ENCODE data around the gene TCF7. TPM values are rescaled to one million over a fixed set of nuclear protein-coding genes. Genes with fewer than 3 reads are reported as not detected.
A peak's percentile ranks its signal among the peaks of the same experiment; 100 is the strongest.

Gene TCF7
- total RNA-seq, 8 experiments from 2014 or later, result 2.2 to 20.9 (median 5.3) TPM

DNA sequence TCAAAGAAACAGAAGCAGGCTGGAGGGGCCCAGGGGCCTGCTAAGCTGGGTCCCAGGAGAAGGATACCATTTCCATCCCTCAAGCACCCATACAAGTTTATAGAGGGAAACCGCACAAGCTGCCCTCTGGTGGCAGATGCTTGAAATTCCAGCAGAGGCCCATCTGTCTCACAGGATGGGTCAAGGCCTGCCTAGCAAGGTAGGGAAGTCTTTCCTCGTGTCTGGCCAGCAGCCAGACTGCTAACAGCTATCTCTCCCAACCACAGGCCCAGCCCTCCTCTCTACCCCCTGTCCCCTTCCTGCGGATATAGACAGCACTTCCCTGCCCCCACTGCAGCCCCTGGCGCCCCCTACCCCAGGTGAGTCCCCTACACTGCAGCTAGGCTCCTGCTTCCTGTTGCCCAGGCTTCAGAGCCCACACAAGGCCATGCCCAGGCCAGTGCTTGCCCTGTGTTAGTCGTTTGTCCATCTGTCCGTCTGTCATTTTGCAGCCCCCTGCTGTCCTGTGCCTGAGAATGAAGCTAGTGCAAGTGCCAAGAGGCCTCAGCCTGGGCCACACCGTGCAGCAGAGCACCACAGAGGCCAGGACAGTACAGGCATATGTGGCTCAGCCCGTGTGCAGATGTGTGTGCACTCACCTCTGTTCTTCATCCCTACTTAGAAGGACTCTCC lies 26.2 kb downstream of the TCF7 start:
- Histone ChIP-seq H3K4me1 (replicated peaks in 1 of 2) (no peaks in the 10 kb centered on the region), H3K27ac (no peak overlapping the region), H3K4me3 (no peak overlapping the region)
- in situ Hi-C loops (cut with MboI; ENCODE audit: low pct_unique_long_range_greater_than_20kb in 2 of 9, low sequenced_read_pairs in 9 of 9, unreplicated experiment in 9 of 9), result loop anchor here in 5 of 9 experiments (10.0 to 25.0 kb wide), 2 partner anchors 103 to 106 kb away; no protein-coding TSS in a partner anchor
- peak; percentile 53 to 85 (median 65) for ATAC-seq (replicated peaks in 6 of 8)
- WGBS, 10 experiments, result 0% methylated on average over 1 of the region's 8 CpGs; no CpG with 5 or more reads in 8 of the 10 experiments

DNA sequence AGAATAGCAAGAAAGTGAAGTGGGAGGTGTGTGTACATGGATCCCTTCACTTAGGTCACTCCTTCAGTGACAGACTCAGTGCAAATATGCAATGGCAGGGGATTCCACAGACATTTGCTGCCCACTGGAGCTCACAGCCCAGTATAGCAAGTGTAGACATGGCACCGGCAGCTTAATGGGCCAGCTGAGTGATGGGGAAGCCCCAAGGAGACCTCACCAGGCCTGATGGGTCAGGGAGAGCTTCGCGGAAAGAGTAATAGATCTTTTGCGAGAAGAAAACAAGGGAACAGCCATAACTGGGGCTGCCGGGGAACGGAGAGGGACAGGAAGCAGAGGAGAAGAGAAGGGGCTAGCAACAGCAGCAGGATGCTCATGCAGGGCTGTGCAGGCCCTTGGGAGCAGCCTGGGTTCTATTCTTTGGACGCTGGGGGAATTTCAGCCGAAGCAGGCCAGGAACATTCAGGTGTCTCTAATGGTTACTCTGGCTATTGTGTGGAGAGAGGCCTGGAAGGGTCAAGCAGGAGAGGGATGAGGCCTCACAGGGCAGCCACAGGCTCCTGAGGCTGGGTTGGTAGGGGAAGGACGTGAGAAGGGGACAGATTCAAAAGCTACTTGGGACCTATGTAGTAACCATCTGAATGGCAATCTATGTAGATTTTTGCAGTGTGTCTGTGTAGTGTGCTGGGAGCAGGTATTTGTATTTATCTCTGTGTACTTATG lies 27.0 kb downstream of the TCF7 start:
- peak in 3 of 8 experiments; percentile 5 to 44 (median 27) for ATAC-seq (replicated peaks in 6 of 8)
- Histone ChIP-seq H3K4me3 (no peak overlapping the region), H3K27ac (no peak overlapping the region), H3K4me1 (replicated peaks in 1 of 2) (no peaks in the 10 kb centered on the region)
- in situ Hi-C loops (cut with MboI; ENCODE audit: low pct_unique_long_range_greater_than_20kb in 2 of 9, low sequenced_read_pairs in 9 of 9, unreplicated experiment in 9 of 9), result loop anchor here in 5 of 9 experiments (10.0 to 25.0 kb wide), 2 partner anchors 104 to 107 kb away; no protein-coding TSS in a partner anchor
- WGBS, 10 experiments, result 60 to 100% (median 78%) methylated on average over 1 to 7 of the region's 9 CpGs; no CpG with 5 or more reads in 1 of the 10 experiments

DNA sequence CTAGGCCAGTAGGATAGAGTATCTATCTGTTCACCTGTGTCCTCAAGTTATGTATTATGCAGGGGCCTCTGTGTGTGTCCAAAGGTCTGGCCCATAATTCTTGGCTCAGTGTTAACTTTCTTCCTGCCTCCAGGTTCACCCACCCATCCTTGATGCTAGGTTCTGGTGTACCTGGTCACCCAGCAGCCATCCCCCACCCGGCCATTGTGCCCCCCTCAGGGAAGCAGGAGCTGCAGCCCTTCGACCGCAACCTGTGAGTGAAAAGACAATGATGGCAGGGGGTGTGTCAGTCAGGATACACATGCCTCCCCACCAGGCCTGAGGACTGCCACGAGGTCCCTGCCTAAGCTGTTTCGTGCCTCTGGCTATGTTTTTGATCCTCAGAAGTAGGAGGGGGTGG lies 27.6 kb downstream of the TCF7 start:
- Histone ChIP-seq H3K27ac (no peak overlapping the region), H3K4me3 (no peak overlapping the region), H3K4me1 (replicated peaks in 1 of 2) (no peaks in the 10 kb centered on the region)
- in situ Hi-C loops (cut with MboI; ENCODE audit: low pct_unique_long_range_greater_than_20kb in 2 of 9, low sequenced_read_pairs in 9 of 9, unreplicated experiment in 9 of 9), result loop anchor here in 5 of 9 experiments (10.0 to 25.0 kb wide), 2 partner anchors 105 to 107 kb away; no protein-coding TSS in a partner anchor
- ATAC-seq (replicated peaks in 6 of 8), result no peak
- 0 to 80% (median 26%) methylated on average over 1 to 2 of the region's 5 CpGs; no CpG with 5 or more reads in 6 of the 10 experiments for WGBS, 10 experiments

GRCh38 chr5:134142806-134143205 lies 28.3 kb downstream of the TCF7 start:
- in situ Hi-C loops (cut with MboI; ENCODE audit: low pct_unique_long_range_greater_than_20kb in 2 of 9, low sequenced_read_pairs in 9 of 9, unreplicated experiment in 9 of 9), result loop anchor here in 5 of 9 experiments (10.0 to 25.0 kb wide), 2 partner anchors 106 to 108 kb away; no protein-coding TSS in a partner anchor
- Histone ChIP-seq H3K4me1 (replicated peaks in 1 of 2) (no peaks in the 10 kb centered on the region), H3K4me3 (no peak overlapping the region), H3K27ac (no peak overlapping the region)
- WGBS, 10 experiments, result 80 to 100% (median 99%) methylated on average over 1 to 7 of the region's 12 CpGs; no CpG with 5 or more reads in 4 of the 10 experiments
- ATAC-seq (replicated peaks in 6 of 8), result no peak

- 100% methylated on average over 1 to 2 of the region's 5 CpGs; no CpG with 5 or more reads in 5 of the 10 experiments for WGBS, 10 experiments
- Histone ChIP-seq H3K4me1 (replicated peaks in 1 of 2) (no peaks in the 10 kb centered on the region), H3K27ac (no peak overlapping the region), H3K4me3 (no peak overlapping the region)
- ATAC-seq (replicated peaks in 6 of 8), result no peak
- in situ Hi-C loops (cut with MboI; ENCODE audit: low pct_unique_long_range_greater_than_20kb in 2 of 9, low sequenced_read_pairs in 9 of 9, unreplicated experiment in 9 of 9), result loop anchor here in 5 of 9 experiments (10.0 to 25.0 kb wide), 2 partner anchors 106 to 109 kb away; no protein-coding TSS in a partner anchor
Observed at GRCh38 chr5:134143431-134143830, 28.9 kb downstream of the TCF7 start.

DNA sequence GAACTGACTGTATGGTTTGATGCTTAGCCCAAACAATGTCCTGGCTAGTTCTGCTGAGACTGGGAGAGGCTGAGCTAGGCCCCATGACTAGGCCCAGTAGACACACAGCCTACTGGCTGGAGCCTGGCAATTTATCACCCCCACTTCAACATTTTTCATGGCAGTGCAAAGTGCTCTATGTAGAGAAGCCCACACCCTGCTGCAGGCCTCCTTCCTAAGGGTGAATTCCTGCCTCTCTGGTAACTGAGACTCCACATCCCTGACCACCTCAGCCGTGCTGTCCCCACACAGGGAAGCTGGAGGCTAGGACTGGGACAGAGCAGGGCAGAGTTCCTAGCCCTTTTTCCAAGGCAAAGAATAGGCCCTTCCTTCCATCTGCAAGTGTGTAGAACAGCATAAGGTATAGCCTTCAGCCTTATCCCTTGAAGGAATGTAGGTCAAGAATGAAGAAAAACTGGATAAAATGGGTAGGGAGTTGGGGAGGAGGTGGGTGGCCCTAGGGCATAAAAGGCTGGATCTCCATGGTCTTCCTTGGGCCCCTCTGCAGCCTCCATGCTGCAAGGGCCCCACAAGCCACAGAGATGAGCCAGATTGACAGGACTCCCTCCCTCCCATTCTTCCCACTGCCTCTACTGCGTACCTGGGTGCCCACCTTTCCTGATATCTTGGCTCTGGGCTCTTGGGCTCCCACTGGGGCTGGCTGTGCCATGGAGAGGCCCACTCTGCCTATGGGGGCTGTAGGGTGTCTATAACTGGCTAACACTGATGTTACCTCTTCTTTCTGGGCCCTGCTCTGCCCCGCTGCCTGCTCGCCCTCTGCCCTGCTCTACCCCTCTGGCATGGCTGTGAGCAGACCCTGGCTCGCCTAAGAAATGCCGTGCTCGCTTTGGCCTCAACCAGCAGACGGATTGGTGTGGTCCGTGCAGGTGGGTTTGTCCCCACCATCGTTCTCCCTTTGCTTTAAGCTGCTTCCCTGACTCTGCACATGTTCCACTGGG lies 29.8 kb downstream of the TCF7 start:
- in situ Hi-C loops (cut with MboI; ENCODE audit: low pct_unique_long_range_greater_than_20kb in 2 of 9, low sequenced_read_pairs in 9 of 9, unreplicated experiment in 9 of 9), result loop anchor here in 5 of 9 experiments (10.0 to 25.0 kb wide), 2 partner anchors 107 to 109 kb away; no protein-coding TSS in a partner anchor
- H3K27ac ChIP-seq, result no peak overlapping the region
- H3K4me3 ChIP-seq, result no peak overlapping the region
- no peaks in the 10 kb centered on the region for H3K4me1 ChIP-seq (replicated peaks in 1 of 2)
- 100% methylated on average over 1 of the region's 10 CpGs; no CpG with 5 or more reads in 6 of the 10 experiments for WGBS, 10 experiments
- ATAC-seq (replicated peaks in 6 of 8), result peak in 3 of 8 experiments; percentile 2 to 4 (median 3)

GRCh38 chr5:134145041-134145757 lies 30.7 kb downstream of the TCF7 start:
- in situ Hi-C loops (cut with MboI; ENCODE audit: low pct_unique_long_range_greater_than_20kb in 2 of 9, low sequenced_read_pairs in 9 of 9, unreplicated experiment in 9 of 9), result loop anchor here in 5 of 9 experiments (10.0 to 25.0 kb wide), 2 partner anchors 108 to 110 kb away; no protein-coding TSS in a partner anchor

GRCh38 chr5:134145779-134146581 lies 31.5 kb downstream of the TCF7 start:
- WGBS, 10 experiments, result 80 to 100% (median 90%) methylated on average over 1 to 2 of the region's 13 CpGs; no CpG with 5 or more reads in 7 of the 10 experiments
- Histone ChIP-seq H3K4me3 (no peak overlapping the region), H3K4me1 (replicated peaks in 1 of 2) (no peaks in the 10 kb centered on the region), H3K27ac (no peak overlapping the region)
- peak; percentile 73 to 90 (median 86) for ATAC-seq (replicated peaks in 6 of 8)
- in situ Hi-C loops (cut with MboI; ENCODE audit: low pct_unique_long_range_greater_than_20kb in 2 of 9, low sequenced_read_pairs in 9 of 9, unreplicated experiment in 9 of 9), result loop anchor here in 5 of 9 experiments (10.0 to 25.0 kb wide), 2 partner anchors 109 to 111 kb away; no protein-coding TSS in a partner anchor

More at GRCh38 chr5:134145041-134145757, 30.7 kb downstream of the TCF7 start:
- H3K4me1 ChIP-seq (replicated peaks in 1 of 2), result no peaks in the 10 kb centered on the region
- ATAC-seq (replicated peaks in 6 of 8), result peak in 2 of 8 experiments; percentile 36 to 57
- WGBS, 10 experiments, result 20 to 57% methylated on average over 1 of the region's 1 CpG; no CpG with 5 or more reads in 8 of the 10 experiments
- H3K4me3 ChIP-seq, result no peak overlapping the region
- no peak overlapping the region for H3K27ac ChIP-seq

- H3K4me1 ChIP-seq (replicated peaks in 1 of 2), result no peaks in the 10 kb centered on the region
- 93 to 100% (median 100%) methylated on average over 1 to 3 of the region's 4 CpGs; no CpG with 5 or more reads in 6 of the 10 experiments for WGBS, 10 experiments
- H3K27ac ChIP-seq, result no peak overlapping the region
- no peak overlapping the region for H3K4me3 ChIP-seq
- ATAC-seq (replicated peaks in 6 of 8), result peak in 1 of 8 experiments; percentile 13
- in situ Hi-C loops (cut with MboI; ENCODE audit: low pct_unique_long_range_greater_than_20kb in 2 of 9, low sequenced_read_pairs in 9 of 9, unreplicated experiment in 9 of 9), result loop anchor here in 5 of 9 experiments (10.0 to 25.0 kb wide), 2 partner anchors 110 to 112 kb away; no protein-coding TSS in a partner anchor
Observed at GRCh38 chr5:134146651-134147518, 32.4 kb downstream of the TCF7 start.

DNA sequence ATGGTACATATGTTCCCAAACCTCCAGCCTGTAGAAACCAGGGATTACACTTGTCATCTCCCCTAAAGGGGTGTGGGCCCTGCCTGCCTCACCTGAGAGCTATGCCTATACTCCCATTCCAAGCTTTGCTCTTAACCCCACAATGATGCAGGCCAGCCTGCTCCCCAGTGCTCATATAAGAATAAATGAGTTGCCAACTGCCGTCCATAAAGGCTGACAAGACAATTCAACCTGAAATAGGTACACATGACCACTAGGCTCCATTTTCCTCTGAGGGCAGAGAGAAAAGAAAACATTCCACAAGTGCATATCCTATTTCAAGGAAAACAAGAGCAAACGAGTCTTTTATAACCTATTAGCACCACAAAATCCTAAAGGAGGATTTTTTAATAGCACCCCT lies 33.8 kb downstream of the TCF7 start:
- in situ Hi-C loops (cut with MboI; ENCODE audit: low pct_unique_long_range_greater_than_20kb in 2 of 9, low sequenced_read_pairs in 9 of 9, unreplicated experiment in 9 of 9), result loop anchor here in 5 of 9 experiments (10.0 to 25.0 kb wide), 2 partner anchors 111 to 114 kb away; no protein-coding TSS in a partner anchor
- Histone ChIP-seq H3K27ac (no peak overlapping the region), H3K4me1 (replicated peaks in 1 of 2) (no peaks in the 10 kb centered on the region), H3K4me3 (no peak overlapping the region)
- ATAC-seq (replicated peaks in 6 of 8), result no peak
- 20 to 92% (median 69%) methylated on average over 1 to 2 of the region's 2 CpGs; no CpG with 5 or more reads in 3 of the 10 experiments for WGBS, 10 experiments
